OCI-M1 (cell line): Measurements from ENCODE around the gene GPR32.
"Not testable (repeated sequence)": the region's sequence is repeated elsewhere in the genome, so short reads cannot be mapped to it uniquely, and the experiment has no call there.

Source experiments
- DNase-seq: peaks from one replicate; lab custom pipeline; 2025; lab: John Stamatoyannopoulos, UW

Gene GPR32

GRCh38 chr19:50783848-50784152, 13.5 kb downstream of the GPR32 start:
- not testable (repeated sequence) for DNase-seq

- DNase-seq, result no peak
Measured at GRCh38 chr19:50784710-50785109, 14.4 kb downstream of the GPR32 start.

DNA sequence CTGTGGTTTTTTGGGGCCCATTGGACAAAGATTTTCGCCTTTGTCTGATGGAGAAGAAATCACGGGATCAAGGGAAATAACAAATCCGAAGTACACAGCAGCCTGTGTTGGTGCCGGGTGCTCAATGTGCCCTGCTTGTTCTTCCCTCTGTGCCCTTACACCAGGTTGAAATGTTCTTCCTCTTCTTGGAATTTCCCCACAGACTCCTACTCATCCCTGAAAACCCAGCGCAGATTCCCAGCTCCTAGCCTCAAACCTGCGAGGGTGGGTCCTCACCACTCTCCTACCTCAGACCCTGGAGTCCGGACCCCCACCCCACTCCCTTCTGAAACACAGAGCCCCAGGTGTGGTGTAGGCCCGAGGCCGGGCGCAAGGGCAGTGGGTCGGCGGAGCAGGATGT, 15.1 kb downstream of the GPR32 start:
- DNase-seq, result no peak

DNA sequence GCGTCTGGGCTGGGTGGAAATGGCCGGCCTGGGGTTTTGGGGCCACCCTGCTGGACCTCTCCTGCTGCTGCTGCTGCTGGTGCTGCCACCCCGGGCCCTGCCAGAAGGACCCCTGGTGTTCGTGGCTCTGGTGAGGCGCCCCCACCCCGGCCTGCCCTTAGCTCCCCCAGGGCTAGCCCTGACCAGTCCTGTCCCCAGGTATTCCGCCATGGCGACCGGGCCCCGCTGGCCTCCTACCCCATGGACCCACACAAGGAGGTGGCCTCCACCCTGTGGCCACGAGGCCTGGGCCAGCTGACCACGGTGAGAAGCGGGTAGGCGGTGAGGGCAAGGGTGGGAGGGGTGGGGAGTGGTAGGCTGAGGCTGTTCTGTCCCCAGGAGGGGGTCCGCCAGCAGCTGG, 20.1 kb downstream of the GPR32 start, which contains the start of gene ACP4:
Gene ACP4 (plus strand): TSS at position 20 of the 400 bp plus-strand sequence. CDS start 0 bp downstream, at position 20.
- DNase-seq, result no peak

DNA sequence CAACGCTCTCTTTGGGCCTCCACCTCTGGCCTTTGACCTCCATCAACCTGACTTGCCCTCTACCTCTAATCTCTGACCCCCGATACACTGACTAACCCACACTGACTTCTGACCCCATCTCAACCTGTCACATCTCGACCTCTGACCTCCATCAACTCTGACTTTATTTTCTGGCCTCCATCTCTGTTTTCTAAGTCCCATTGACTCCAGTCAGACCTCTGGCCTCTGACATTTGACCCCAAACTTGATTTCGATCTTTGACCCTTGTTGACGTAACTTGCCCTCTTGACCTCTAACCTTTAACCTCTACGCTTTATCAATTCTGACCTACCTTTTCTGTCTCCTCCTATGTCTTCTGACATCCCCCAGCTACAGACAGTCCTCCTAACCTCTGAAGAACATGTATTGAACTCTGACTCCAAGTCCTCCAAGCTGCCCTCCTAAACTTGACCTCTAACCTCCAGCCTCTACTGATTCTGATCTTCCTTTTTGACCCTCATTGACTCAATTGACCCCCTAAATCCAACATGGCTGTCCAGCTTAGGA, 20.7 kb downstream of the GPR32 start:
- DNase-seq, result no peak

- no peak for DNase-seq
Measured at GRCh38 chr19:50791594-50792271, 21.5 kb downstream of the GPR32 start.

GRCh38 chr19:50792272-50793250, 22.3 kb downstream of the GPR32 start:
- no peak for DNase-seq

DNA sequence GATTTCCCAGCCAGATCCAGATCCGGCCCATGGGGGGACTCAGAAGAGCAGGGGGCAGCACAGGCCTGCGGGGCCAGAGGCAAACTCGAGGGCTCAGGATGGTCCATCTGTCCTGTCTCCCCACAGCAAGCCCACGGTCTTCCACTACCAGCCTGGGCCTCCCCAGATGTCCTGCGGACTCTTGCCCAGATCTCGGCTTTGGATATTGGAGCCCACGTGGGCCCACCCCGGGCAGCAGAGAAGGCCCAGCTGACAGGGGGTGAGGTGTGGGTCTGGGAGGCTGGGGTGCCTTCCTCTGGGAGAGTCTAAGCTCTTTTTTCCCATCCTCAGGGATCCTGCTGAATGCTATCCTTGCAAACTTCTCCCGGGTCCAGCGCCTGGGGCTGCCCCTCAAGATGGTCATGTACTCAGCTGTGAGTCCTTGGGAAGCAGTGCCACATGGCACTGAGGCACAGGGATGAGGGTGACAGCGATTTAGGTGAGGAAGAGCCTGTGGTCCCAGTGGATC, 23.3 kb downstream of the GPR32 start:
- no peak for DNase-seq

DNA sequence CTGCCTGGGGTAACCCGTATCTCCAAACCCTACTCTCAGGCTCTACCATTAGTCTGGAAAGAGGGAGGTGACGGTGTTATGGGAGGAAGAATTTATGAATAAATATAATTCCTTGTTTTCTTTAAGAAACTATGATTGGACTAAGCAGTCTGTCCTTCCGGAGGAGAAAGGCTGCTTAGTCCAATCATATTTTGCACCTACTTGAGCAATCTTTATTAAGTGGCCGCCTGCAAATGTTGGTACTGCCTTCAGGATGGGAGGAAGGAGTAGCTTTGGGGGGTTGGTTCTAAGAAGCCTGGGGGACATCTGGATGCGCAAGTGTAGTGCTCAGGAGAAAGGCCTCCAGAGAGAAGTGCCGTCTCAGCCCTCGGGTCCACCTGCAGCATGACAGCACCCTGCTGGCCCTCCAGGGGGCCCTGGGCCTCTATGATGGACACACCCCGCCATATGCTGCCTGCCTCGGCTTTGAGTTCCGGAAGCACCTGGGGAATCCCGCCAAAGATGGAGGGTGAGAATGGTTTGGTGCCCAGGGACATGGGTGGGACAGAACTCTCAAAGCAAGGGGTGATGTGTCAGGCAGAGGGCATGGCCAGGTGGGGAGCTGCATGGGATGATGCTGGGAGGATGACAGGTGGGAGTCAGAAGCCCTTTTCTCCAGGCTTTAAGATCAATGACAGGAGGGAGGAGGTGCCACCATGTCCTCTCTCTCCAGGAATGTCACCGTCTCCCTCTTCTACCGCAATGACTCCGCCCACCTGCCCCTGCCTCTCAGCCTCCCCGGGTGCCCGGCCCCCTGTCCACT, 24.0 kb downstream of the GPR32 start:
- DNase-seq, result peak; percentile 58

GRCh38 chr19:50794876-50795663, 24.8 kb downstream of the GPR32 start:
- peak; percentile 37 for DNase-seq

DNA sequence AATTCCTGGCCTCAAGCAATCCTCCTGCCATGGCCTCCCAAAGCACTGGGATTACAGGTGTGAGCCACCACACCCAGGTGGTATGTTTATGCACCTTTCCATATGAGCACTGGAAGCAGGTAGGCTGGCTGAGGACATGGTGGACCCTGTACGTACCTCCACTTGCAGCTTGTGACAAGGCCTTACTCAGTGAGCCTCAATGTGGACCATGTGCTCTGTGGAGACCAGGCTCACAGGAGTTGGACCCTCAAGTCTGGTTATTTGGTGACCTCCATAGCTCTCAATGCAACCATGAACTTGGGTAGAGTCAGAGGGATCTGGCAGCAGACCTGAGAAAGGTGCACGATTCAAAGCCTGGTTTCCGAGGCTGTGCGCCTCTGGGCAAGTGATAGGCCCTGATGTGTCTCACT, 25.4 kb downstream of the GPR32 start:
- peak; percentile 41 for DNase-seq

- peak; percentile 43 for DNase-seq
Measured at GRCh38 chr19:50796128-50796633, 25.9 kb downstream of the GPR32 start.

DNA sequence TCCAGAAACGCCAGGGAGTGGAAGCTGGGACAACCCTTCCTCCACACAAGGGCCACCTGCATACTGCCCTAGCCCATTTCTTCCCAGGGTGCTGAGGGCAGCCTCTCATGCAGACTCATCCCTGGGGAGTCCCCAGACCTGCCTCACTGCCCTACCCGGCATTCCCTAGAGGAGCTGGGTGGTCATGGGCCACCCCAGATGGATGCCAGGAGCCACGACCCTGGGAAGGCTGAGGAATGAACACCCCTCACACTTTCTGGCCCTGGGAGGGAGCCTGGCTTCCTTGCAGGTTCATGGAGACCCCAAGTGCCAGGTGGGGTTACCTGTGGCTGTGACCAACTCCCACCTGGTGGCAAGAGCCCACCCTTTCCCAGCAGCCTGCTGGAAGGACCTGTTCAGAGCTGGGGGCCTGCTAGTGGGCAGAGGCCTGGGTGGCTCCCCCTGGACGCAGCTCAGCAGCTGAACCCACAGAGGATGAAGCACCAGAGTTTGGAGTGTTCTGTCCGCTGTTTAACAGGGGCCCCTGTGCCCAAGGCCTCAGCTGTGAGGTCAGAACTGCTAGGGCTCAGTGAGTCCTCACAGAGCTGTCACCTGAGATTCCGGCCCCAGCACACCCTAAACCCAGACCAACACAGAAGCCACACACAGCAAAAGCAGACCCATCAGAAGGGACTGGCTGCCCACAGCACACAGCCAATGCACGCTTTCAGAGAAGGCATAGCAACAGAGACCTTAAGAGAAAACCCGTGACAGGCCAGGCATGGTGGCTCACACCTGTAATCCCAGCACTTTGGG, 26.6 kb downstream of the GPR32 start:
- DNase-seq, result no peak

GRCh38 chr19:50797429-50797780, 27.1 kb downstream of the GPR32 start:
- no peak for DNase-seq

DNA sequence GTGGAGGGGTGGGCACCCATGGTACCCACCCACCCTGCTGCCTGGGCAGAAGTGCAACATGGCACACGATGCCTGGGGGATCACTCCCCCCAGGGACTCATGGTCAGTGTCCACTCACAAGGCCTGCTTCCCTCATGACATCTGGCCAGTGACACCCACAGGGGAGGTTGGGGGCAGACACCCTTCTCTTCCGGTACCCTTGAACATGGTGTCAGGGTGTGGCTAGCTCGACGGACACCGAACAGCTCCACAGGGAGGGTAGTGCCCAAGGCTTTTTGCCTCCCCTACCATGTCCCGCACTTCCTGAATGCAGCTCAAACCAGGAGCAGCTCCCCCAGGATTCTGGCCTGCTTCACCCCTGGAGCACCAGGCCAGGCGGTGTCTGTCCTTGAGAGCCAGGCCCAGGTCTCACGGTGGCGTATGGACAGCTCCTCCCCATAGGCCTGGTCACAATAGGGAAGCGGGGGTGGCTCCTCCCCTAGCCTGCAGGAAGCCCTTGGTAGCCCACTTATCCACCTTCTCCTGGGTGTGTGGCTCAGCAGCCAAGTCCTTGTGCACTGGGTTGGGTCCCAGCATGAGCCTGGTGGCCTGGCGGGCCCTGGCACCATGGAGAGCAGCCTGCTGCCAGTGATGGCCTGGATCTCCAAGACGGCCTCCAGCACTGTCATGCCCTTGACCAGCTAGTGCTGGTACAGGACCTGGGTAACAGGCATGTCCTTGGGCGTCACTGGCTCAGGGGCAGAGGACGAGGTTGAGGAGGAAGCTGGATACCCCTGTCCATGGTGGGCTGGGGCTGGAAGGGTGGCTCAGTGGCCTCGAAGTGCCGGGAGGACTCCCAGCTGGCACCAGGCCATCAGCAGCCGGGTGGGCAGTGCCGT, 27.8 kb downstream of the GPR32 start:
- no peak for DNase-seq

DNA sequence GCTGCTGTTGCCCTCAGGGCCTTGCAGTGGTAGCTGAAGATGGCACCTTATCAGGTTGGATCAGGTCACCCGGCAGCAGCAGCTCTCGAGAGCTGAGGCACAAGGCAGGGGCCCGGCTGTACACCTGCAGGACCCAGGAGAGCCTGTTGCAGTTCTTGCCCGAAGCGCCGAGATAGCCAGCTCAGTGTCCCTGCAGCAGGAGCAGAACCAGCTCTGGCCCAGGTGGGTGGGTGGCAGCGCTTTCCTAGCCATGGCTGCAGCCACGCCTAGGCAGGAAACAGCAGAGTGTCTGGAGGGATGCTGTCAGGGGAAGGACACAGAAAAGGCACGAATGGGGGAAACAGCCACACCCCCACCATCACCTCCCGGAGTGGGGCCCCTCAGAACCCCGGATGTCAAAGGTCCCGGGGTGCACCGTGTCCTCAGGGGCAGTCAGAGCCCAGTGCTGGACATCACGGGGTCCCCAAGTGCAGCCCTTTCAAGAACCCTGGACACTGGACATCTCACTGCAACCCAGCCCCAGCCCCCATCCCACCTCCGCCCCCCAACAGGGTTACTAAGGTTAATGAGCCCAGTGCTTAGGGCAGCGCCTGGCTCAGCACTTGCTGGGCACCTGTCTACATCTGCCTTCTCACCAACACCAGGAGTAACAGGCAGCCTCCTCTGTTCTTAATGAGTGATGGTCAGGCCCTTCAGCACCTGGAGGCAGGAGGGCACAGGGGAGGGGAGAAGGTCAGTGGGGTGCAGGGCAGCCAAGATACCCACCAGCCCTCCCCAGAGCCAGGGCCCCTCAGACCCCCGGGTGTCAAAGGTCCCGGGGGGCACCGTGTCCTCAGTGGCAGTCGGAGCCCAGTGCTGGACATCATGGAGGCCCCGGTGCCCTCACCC, 28.6 kb downstream of the GPR32 start:
- DNase-seq, result no peak

- DNase-seq, result no peak
Measured at GRCh38 chr19:50799547-50799851, 29.2 kb downstream of the GPR32 start.

DNA sequence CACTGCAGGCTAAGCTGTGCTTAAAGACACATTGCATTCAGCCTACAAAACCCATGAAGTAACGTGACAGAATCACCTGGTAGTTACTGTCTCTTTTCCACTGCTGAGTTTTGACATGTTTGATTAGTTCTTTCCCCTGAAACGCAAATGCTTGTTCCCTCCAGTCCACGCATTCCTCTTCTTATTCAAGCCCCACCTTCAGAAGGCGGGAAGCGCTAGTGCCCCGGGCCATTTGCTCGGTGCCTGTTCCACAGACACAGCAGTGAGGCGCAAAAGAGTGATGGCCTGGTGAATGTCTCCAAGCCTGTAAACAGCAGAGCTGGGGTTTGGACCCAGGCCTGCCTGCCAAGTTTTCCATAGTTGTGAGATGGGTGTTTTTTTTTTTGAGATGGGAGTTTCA, 30.8 kb downstream of the GPR32 start:
- no peak for DNase-seq
